Prostate gland (tissue), 2 donors: ENCODE measurements around the gene KLK10. TPM values are rescaled to one million over a fixed set of nuclear protein-coding genes. Genes with fewer than 3 reads are reported as not detected.
"Not testable (repeated sequence)": the region's sequence is repeated elsewhere in the genome, so short reads cannot be mapped to it uniquely, and the experiment has no call there.

Source experiments
- DNase-seq: peaks from one replicate; pipeline ENCODE4 v3.0.0-alpha.2; 2019; ENCODE audit warnings: low spot score
- H3K27ac ChIP-seq, 2 donors: fragments of 200-600 bp; sonication (generic); 2 replicates each; pipeline ENCODE4 v1.5.1; 2017 to 2019
- H3K27me3 ChIP-seq: fragments of 200-600 bp; sonication (generic); replicated peaks from 2 replicates; pipeline ENCODE4 v1.5.1; 2019; ENCODE audit not compliant: insufficient read depth
- H3K36me3 ChIP-seq, 2 donors: fragments of 200-600 bp; sonication (generic); 1 replicate in 1 of 2; 2 replicates in 1 of 2; pipeline versions ENCODE4 v1.5.1 to v1.8.1; 2017 to 2019
- H3K4me1 ChIP-seq: fragments of 200-600 bp; sonication (generic); replicated peaks from 2 replicates; pipeline ENCODE4 v1.5.1; 2019
- H3K4me3 ChIP-seq, 2 donors: fragments of 200-600 bp; sonication (generic); 2 replicates each; pipeline ENCODE4 v1.5.1; 2017 to 2019
- H3K9me3 ChIP-seq: fragments of 200-600 bp; sonication (generic); 2 replicates; pipeline ENCODE4 v1.5.1; 2017
- POLR2A ChIP-seq: fragments of 450-650 bp; IDR thresholded peaks from one replicate; pipeline ENCODE4 v1.6.1; 2016; ENCODE audit warnings: antibody characterized with exemption, mild to moderate bottlenecking
- POLR2AphosphoS5 ChIP-seq: sonication (generic); formaldehyde crosslinking; IDR thresholded peaks from one replicate; pipeline ENCODE4 v1.6.1; 2017; ENCODE audit warnings: antibody characterized with exemption
- WGBS: methylation state at CpG from one replicate; pipeline ENCODE4 v1.1.5; 2018; 5-methylcytosine and 5-hydroxymethylcytosine counted together
- intact Hi-C: fragments of 100-400 bp; cut with DNase I; formaldehyde crosslinking; loops from one replicate; pipeline ENCODE4 v1.14.2; 2022
- total RNA-seq, 2 donors: library from RNA; depleted of rRNA; stranded (reverse); fragments of >200 nt; gene quantifications; one replicate each; pipeline ENCODE4 v1.1.0, GENCODE V29; 2016
- TF ChIP-seq, protein P1 (sequence below), 4 experiments: fragments of 200-600 bp in 2 of 4; fragments of 450-650 bp in 2 of 4; sonication (generic) in 2 of 4; IDR thresholded peaks; 1 replicate in 3 of 4; 2 replicates in 1 of 4; pipeline ENCODE4 v1.5.1; 2016 to 2019; ENCODE audit warnings: antibody characterized with exemption in 4 of 4, mild to moderate bottlenecking in 2 of 4, moderate library complexity in 2 of 4

The KLK10 gene
- total RNA-seq, 2 donors from 2014 or later = 7.4 to 49.6 TPM

- TF ChIP-seq, protein P1, sequence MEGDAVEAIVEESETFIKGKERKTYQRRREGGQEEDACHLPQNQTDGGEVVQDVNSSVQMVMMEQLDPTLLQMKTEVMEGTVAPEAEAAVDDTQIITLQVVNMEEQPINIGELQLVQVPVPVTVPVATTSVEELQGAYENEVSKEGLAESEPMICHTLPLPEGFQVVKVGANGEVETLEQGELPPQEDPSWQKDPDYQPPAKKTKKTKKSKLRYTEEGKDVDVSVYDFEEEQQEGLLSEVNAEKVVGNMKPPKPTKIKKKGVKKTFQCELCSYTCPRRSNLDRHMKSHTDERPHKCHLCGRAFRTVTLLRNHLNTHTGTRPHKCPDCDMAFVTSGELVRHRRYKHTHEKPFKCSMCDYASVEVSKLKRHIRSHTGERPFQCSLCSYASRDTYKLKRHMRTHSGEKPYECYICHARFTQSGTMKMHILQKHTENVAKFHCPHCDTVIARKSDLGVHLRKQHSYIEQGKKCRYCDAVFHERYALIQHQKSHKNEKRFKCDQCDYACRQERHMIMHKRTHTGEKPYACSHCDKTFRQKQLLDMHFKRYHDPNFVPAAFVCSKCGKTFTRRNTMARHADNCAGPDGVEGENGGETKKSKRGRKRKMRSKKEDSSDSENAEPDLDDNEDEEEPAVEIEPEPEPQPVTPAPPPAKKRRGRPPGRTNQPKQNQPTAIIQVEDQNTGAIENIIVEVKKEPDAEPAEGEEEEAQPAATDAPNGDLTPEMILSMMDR (IDR thresholded peaks at IDR 0.05) = no peak
- TF ChIP-seq POLR2AphosphoS5 (no peak), POLR2A (no peak)
- H3K36me3 ChIP-seq = no peaks in the 10 kb centered on the region
- no peak for DNase-seq
- intact Hi-C loops = no loop called here
- no peak overlapping the region for H3K4me3 ChIP-seq
- H3K9me3 ChIP-seq = no peaks in the 10 kb centered on the region
- H3K4me1 ChIP-seq = no peaks in the 10 kb centered on the region
- 85% methylated on average over 9 of the region's 9 CpGs for WGBS
- H3K27ac ChIP-seq = no peak overlapping the region
- H3K27me3 ChIP-seq = peaks cover 2% of the 10 kb centered on the region
Observed at GRCh38 chr19:50972795-50973376, 46.6 kb downstream of the KLK10 start.

DNA sequence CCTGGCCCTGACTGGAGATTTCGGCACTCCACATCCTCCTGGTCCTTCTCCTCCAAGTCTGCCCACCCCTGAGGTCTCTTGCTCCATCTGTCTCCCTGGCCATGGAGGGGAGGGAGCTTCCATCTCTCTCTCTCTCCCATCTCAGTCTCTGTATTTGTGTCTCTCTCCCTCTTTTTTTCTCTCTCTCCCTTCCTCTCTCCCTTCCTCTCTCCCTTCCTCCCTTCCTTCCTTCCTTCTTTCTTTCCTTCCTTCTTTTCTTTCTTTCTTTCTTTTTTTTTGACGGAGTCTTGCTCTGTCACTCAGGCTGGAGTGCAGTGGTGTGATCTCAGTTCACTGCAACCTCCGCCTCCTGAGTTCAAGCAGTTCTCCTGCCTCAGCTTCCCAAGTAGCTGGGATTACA lies 49.7 kb downstream of the KLK10 start:
- H3K36me3 ChIP-seq, H3K4me3 ChIP-seq, H3K4me1 ChIP-seq, H3K27ac ChIP-seq, H3K27me3 ChIP-seq, intact Hi-C loops, DNase-seq, H3K9me3 ChIP-seq: not testable (repeated sequence)
- 73% methylated on average over 3 of the region's 3 CpGs for WGBS

GRCh38 chr19:50969413-50969760 lies 50.1 kb downstream of the KLK10 start, which contains the start of gene KLK6:
TSS of gene KLK6 (minus strand) at chr19:50969591. CDS start at chr19:50968104, 1,487 bp downstream.
- Histone ChIP-seq H3K9me3 (no peaks in the 10 kb centered on the region), H3K36me3 (no peaks in the 10 kb centered on the region), H3K4me3 (no peak within 1 kb of the TSS), H3K27ac (no peak within 1 kb of the TSS), H3K4me1 (no peaks in the 10 kb centered on the region), H3K27me3 (peaks cover 2% of the 10 kb centered on the region)
- DNase-seq = no peak
- intact Hi-C loops = no loop called here
- WGBS = 50% methylated on average over 16 of the region's 19 CpGs
- TF ChIP-seq POLR2A (no peak), POLR2AphosphoS5 (no peak)
- TF ChIP-seq, protein P1 (IDR thresholded peaks at IDR 0.05) = no peak

DNA sequence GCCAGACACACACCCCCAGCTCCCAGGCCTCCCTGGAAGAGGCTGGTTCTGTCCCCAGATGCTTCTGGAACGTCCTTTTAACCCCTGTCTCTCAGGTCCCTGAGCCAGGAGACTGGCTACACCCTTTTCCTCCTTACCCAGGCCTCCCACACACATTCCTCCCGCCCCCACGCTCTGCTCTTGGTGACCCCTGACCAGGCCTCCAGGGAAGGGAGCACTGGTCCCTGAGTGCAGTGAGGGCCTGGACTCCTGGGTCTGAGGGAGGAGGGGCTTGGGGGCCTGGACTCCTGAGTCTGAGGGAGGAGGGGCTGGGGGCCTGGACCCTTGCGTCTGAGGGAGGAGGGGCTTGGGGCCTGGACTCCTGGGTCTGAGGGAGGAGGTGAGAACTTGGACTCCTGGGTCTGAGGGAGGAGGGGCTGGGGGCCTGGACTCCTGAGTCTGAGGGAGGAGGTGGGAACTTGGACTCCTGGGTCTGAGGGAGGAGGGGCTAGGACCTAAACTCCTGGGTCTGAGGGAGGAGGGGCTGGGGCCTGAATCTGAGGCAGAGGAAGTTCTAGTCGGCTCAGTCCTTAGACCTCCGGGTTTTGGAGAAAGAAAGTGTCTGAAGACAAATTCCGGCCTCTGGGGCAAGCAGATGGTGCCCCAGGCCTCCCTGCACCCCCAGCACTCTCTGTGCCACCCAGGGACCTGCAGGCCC lies 50.6 kb downstream of the KLK10 start:
- no peaks in the 10 kb centered on the region for H3K36me3 ChIP-seq
- H3K4me3 ChIP-seq = no peak overlapping the region
- DNase-seq = no peak
- no peaks in the 10 kb centered on the region for H3K9me3 ChIP-seq
- H3K27ac ChIP-seq = no peak overlapping the region
- TF ChIP-seq, protein P1 (IDR thresholded peaks at IDR 0.05) = no peak
- TF ChIP-seq POLR2A (no peak), POLR2AphosphoS5 (no peak)
- intact Hi-C loops = no loop called here
- 44% methylated on average over 7 of the region's 7 CpGs for WGBS
- no peaks in the 10 kb centered on the region for H3K4me1 ChIP-seq
- peaks cover 2% of the 10 kb centered on the region for H3K27me3 ChIP-seq

DNA sequence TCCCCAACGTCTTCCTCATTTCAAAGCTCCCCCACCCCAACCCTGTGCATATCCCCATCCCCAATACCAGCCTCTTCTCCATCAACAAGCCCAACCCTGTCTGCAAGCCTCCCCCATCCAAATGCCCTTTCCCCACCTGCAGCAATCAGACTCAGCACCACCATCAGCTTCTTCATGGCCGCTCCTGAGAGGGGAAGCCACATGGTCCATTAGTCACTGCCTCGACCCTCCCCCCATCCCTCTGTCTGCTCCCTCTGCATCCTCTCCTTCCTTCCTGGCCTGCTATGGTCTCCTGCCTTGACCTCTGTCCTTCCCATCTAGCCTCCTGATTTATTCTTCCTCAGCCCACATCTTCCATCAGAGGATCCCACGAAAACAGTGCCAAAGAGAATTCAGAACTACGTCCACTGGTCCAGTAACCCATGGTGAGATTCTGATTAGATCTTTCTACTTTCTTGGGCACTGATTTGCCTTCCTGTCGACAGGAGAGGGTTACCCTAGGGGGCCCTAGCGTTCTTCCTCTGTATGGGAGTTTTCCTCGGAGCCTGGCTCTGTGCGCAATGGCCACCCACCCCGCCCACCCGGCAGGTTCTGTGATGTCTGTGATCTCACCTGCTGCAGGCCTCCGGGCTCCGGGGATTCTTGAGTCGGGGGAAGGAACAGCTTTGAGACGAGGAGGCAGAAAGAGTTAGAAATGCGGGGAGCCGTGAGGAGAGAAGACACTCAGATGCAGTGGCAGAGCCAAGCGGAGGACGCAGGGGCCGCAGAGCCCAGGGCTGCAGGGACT lies 51.4 kb downstream of the KLK10 start:
- no peak for DNase-seq
- 53% methylated on average over 20 of the region's 20 CpGs for WGBS
- Histone ChIP-seq H3K4me1 (no peaks in the 10 kb centered on the region), H3K36me3 (no peaks in the 10 kb centered on the region), H3K27ac (no peak overlapping the region), H3K4me3 (no peak overlapping the region), H3K27me3 (peaks cover 2% of the 10 kb centered on the region), H3K9me3 (no peaks in the 10 kb centered on the region)
- intact Hi-C loops = no loop called here
- TF ChIP-seq POLR2A = no peak
